ENCODE measurements around the gene CCR3.
"Not testable (repeated sequence)": the region's sequence is repeated elsewhere in the genome, so short reads cannot be mapped to it uniquely, and the experiment has no call there.

CCR3 gene

DNA sequence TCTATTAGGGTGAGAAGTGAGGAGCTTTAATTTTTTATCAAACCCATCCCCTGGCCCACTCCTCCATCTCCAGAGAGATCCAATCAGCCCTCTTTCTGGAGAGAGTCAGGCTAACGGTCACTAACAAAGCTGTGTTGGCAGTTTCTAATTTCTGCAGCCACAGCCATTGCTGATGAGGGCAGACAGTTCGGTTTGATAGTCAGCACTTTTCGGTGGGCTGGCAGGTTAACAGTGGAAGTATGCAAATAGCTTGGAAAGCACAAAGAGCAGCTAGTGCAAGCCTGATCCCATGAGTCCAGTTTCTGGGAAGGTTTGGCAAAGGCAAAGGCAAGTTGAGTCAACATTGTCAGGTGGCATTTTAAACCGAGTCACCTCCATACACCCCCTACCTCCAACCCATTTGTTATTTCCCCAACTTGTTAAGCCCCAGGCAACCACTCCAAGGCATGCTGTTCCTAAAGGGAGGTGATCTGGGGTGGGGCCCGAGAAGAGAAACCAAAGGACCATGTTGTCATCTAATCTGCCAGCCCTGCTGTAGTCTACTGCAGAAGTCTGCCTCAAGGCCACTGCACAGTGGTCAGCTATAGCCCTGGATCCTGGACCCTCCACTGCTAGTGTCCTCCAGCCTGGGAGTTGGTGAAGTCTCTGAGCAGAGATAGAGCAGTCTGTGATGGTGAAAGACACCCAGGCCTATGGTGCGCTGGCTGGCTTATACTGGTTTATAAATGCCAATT, 35.8 kb upstream of the CCR3 start:
- Histone ChIP-seq H3K4me3 (ENCODE audit: extremely low read depth, insufficient read depth, low read length, poor library complexity, severe bottlenecking) (no peak overlapping the region), H3K27ac (ENCODE audit: low read depth, low read length, severe bottlenecking) (no peak overlapping the region), H3K9me3 (ENCODE audit: control insufficient read depth, low read length) (no peaks in the 10 kb centered on the region), H3K36me3 (ENCODE audit: control insufficient read depth, insufficient read depth, low read length) (no peaks in the 10 kb centered on the region), H3K4me1 (ENCODE audit: control insufficient read depth, insufficient read depth, low read length, poor library complexity, severe bottlenecking) (no peaks in the 10 kb centered on the region)
- WGBS, 2 experiments (ENCODE audit: insufficient coverage in 2 of 2): 84 to 94% methylated on average over 4 to 5 of the region's 6 CpGs

DNA sequence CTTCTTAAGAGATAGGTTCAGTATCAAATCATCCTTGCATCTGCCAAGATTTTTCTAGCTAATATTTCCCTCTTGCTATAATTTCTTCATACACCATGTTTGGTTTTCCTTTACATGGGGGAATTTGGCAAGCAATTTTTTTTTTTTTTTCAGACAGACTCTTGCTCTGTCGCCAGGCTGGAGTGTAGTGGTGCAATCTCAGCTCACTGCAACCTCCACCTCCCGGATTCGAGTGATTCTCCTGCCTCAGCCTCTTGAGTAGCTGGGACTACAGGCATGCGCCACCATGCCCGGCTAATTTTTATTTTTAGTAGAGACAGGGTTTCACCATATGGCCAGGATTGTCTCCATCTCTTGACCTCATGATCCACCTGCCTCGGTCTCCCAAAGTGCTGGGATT, 34.7 kb upstream of the CCR3 start:
- H3K9me3 ChIP-seq (ENCODE audit: control insufficient read depth, low read length); H3K4me3 ChIP-seq (ENCODE audit: extremely low read depth, insufficient read depth, low read length, poor library complexity, severe bottlenecking); H3K27ac ChIP-seq (ENCODE audit: low read depth, low read length, severe bottlenecking); H3K4me1 ChIP-seq (ENCODE audit: control insufficient read depth, insufficient read depth, low read length, poor library complexity, severe bottlenecking); H3K36me3 ChIP-seq (ENCODE audit: control insufficient read depth, insufficient read depth, low read length): not testable (repeated sequence)
- 87 to 96% methylated on average over 4 of the region's 6 CpGs for WGBS, 2 experiments (ENCODE audit: insufficient coverage in 2 of 2)

DNA sequence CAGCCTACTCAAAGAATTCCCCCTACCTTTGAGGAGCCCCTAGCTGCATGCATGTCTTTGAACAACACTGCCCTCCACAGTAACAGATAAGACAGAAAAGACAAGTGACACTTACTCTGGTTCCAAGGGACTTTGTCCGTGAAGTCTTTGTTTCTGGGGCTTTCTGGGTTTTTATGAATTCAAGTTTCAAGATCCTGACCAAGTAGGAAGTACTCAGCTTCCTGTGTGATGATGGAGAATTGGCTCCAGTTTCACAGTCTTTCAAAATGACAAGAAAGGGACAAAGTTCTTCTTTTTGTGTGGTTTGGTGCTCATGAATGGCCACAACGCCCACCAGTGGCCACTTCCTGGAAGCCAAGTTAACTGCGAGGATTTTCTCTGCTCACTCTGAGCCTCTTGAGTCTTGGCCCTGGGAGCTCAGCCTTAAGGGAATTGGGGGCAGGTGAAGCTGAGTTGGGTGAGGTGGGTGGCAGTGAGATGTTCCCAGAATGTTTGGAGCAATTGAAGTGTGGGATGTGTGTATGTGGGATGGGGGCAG, 34.0 kb upstream of the CCR3 start, which contains the start of gene CCR1:
TSS of gene CCR1 (minus strand) at position 147 of the 538 bp plus-strand sequence. CDS start 4,000 bp downstream, outside the sequence.
- Histone ChIP-seq H3K36me3 (ENCODE audit: control insufficient read depth, insufficient read depth, low read length) (no peaks in the 10 kb centered on the region), H3K4me1 (ENCODE audit: control insufficient read depth, insufficient read depth, low read length, poor library complexity, severe bottlenecking) (no peaks in the 10 kb centered on the region), H3K27ac (ENCODE audit: low read depth, low read length, severe bottlenecking) (no peak within 1 kb of the TSS), H3K9me3 (ENCODE audit: control insufficient read depth, low read length) (no peaks in the 10 kb centered on the region), H3K4me3 (ENCODE audit: extremely low read depth, insufficient read depth, low read length, poor library complexity, severe bottlenecking) (no peak within 1 kb of the TSS)
- WGBS, 2 experiments (ENCODE audit: insufficient coverage in 2 of 2): 31 to 38% methylated on average over 2 of the region's 3 CpGs

DNA sequence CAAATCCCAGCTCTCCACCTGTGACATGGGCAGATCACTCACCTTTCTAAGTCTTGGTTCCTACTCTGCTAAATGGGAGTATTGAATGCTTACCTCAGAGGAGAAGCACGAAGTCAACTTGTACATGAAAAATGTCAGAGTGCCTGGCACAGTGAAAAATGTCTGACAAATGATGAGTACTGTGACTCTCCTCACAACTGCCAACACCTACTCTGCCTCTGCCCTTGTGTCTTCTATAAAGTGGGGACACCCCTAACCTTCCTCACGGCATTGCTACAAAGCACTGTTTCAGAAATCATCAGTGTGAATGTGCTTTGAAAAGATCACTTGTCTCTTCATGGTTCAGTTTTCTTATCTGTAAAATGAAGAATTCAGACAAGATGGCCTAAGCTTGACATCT, 33.2 kb upstream of the CCR3 start:
- no peaks in the 10 kb centered on the region for H3K4me1 ChIP-seq (ENCODE audit: control insufficient read depth, insufficient read depth, low read length, poor library complexity, severe bottlenecking)
- no peaks in the 10 kb centered on the region for H3K36me3 ChIP-seq (ENCODE audit: control insufficient read depth, insufficient read depth, low read length)
- H3K4me3 ChIP-seq (ENCODE audit: extremely low read depth, insufficient read depth, low read length, poor library complexity, severe bottlenecking): no peak overlapping the region
- H3K27ac ChIP-seq (ENCODE audit: low read depth, low read length, severe bottlenecking): no peak overlapping the region
- WGBS, 2 experiments (ENCODE audit: insufficient coverage in 2 of 2): 67 to 79% methylated on average over 2 of the region's 2 CpGs
- H3K9me3 ChIP-seq (ENCODE audit: control insufficient read depth, low read length): no peaks in the 10 kb centered on the region

DNA sequence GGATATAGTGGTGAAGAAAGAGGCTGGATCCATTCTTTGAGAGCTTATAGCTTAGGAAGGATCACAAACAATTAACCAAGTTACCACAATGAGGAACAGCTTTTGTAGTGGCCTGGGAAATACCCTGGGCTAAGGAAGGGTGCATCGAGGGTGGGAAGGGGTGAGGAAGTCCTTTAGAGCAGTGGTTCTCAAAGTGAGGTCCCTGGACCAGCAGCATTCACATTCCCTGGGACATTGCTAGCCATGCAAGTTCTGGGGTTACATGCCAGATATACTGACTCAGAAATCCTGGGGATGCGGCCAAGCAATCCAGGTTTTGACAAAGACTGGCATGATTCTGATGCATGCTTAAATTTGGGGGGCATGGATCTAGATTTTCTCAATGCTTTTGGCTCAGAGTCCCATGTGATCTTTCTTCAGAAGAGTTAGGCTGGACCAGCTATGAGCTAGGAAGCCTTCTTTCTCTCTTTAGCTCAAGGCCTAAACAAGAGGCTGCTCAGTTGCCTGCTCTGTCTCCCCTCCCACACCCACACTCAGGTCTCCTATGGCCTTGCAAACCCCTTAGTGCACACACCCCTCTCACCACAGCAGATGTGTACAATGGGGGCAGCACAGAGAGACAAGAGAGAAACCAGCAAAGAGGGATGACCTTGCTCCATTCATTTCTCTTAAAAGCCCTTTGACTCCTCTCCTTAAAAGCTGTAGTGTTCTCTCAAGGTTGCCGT, 32.4 kb upstream of the CCR3 start:
- no peaks in the 10 kb centered on the region for H3K9me3 ChIP-seq (ENCODE audit: control insufficient read depth, low read length)
- H3K4me3 ChIP-seq (ENCODE audit: extremely low read depth, insufficient read depth, low read length, poor library complexity, severe bottlenecking): no peak overlapping the region
- WGBS, 2 experiments (ENCODE audit: insufficient coverage in 2 of 2): 88 to 93% methylated on average over 2 of the region's 3 CpGs
- no peaks in the 10 kb centered on the region for H3K4me1 ChIP-seq (ENCODE audit: control insufficient read depth, insufficient read depth, low read length, poor library complexity, severe bottlenecking)
- H3K36me3 ChIP-seq (ENCODE audit: control insufficient read depth, insufficient read depth, low read length): no peaks in the 10 kb centered on the region
- H3K27ac ChIP-seq (ENCODE audit: low read depth, low read length, severe bottlenecking): no peak overlapping the region

DNA sequence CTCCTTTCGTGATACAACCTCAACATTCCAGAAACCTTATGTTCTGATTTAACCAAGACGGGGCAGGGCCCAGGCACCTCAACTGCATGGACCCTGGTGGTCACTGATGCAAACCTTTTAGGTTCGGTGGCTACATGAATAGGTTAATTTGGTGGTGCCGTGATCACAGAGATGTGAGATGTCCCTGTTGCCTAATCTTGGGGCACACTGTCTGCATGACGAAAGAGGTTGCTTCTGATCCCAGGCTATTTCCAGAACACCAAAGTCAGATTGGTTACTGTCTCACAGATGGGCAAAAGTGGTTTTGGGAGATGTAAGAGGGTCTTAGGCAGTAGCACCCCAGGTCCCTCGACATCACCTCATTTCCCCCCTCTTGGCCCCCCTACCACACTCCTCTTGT, 30.2 kb upstream of the CCR3 start:
- 83 to 93% methylated on average over 3 to 6 of the region's 6 CpGs for WGBS, 2 experiments (ENCODE audit: insufficient coverage in 2 of 2)
- Histone ChIP-seq H3K9me3 (ENCODE audit: control insufficient read depth, low read length) (no peaks in the 10 kb centered on the region), H3K36me3 (ENCODE audit: control insufficient read depth, insufficient read depth, low read length) (no peaks in the 10 kb centered on the region), H3K4me1 (ENCODE audit: control insufficient read depth, insufficient read depth, low read length, poor library complexity, severe bottlenecking) (no peaks in the 10 kb centered on the region), H3K4me3 (ENCODE audit: extremely low read depth, insufficient read depth, low read length, poor library complexity, severe bottlenecking) (no peak overlapping the region), H3K27ac (ENCODE audit: low read depth, low read length, severe bottlenecking) (no peak overlapping the region)

DNA sequence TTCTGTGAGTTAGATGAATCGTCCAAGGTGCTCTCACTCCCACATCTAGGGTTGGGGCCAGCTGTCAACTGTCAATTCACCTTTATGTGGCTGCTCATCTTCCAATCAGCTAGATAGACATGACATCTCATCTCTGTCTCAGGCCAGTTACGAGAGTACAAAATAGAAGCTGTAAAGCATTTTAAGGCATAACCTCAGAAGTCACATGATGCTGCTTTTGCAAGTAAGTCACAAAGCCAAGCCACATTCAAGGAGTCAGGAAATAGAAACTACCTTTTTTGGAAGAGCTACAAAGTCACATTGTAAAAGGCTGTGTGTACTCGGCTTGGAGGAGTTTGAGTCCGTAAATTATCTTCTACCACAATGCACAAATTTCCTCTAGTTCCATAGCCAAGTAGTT, 29.1 kb upstream of the CCR3 start:
- H3K36me3 ChIP-seq (ENCODE audit: control insufficient read depth, insufficient read depth, low read length): no peaks in the 10 kb centered on the region
- WGBS, 2 experiments (ENCODE audit: insufficient coverage in 2 of 2): 86 to 100% methylated on average over 4 of the region's 4 CpGs
- H3K4me3 ChIP-seq (ENCODE audit: extremely low read depth, insufficient read depth, low read length, poor library complexity, severe bottlenecking): no peak overlapping the region
- H3K9me3 ChIP-seq (ENCODE audit: control insufficient read depth, low read length): no peaks in the 10 kb centered on the region
- no peaks in the 10 kb centered on the region for H3K4me1 ChIP-seq (ENCODE audit: control insufficient read depth, insufficient read depth, low read length, poor library complexity, severe bottlenecking)
- no peak overlapping the region for H3K27ac ChIP-seq (ENCODE audit: low read depth, low read length, severe bottlenecking)

DNA sequence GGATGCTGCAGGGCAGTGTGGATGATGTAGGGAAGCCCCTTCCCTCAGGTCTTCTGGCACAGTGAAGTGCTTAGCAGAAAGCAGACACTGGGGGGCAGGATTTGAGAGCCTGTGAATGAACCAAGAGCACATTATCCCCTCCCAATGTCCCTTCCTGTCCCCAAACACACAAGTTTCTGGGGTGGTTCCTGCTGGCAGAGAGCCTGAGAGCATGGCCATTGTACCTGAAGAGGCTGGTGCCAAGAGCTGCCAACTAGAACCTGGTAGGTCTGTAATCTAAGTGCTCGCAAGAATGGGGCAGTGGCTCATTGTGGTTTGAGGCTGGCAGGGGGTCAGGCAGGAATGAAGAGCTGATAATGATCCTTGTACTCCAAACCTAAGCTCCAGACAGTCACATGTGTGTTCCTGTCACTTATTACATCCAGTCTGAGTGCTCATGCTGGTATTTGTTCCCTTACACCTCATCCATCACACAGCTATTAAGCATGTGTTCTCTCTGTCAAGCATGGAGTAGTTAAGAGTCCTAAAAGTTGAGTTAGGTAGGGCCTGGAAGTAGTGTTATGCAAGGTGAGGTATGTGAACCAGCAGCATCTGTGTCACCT, 27.4 kb upstream of the CCR3 start:
- Histone ChIP-seq H3K36me3 (ENCODE audit: control insufficient read depth, insufficient read depth, low read length) (no peaks in the 10 kb centered on the region), H3K27ac (ENCODE audit: low read depth, low read length, severe bottlenecking) (no peak overlapping the region), H3K4me1 (ENCODE audit: control insufficient read depth, insufficient read depth, low read length, poor library complexity, severe bottlenecking) (no peaks in the 10 kb centered on the region), H3K4me3 (ENCODE audit: extremely low read depth, insufficient read depth, low read length, poor library complexity, severe bottlenecking) (no peak overlapping the region), H3K9me3 (ENCODE audit: control insufficient read depth, low read length) (no peaks in the 10 kb centered on the region)
- 89 to 100% methylated on average over 1 of the region's 1 CpG for WGBS, 2 experiments (ENCODE audit: insufficient coverage in 2 of 2)

DNA sequence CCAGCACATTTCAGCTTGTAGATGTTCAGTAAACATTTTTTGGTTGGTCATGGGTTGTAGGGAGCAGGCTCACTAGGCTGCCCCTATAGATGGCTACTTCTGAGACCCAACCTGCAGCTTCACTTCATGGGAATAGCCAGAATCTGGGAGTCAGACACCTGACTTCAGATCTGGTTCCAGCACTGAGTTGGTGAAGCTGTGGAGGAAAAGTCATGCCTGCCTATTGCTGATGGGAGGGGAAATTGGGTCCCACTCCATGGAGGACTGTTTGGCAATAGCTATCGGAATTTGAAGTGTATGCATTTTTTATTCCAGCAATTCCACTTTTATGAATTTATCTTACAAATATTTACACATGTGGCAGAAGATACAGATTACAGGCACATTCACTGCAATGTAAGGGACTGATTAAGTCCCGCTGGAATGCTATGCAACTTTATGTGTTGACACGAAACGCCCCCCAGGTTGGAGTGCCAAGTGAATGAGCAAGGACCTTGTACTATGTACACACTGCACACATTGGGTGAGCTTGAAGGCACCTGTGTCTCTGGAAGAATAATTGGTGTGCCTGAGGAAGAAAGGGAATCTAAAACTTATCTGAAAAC, 26.3 kb upstream of the CCR3 start:
- no peaks in the 10 kb centered on the region for H3K9me3 ChIP-seq (ENCODE audit: control insufficient read depth, low read length)
- H3K27ac ChIP-seq (ENCODE audit: low read depth, low read length, severe bottlenecking): no peak overlapping the region
- 83 to 95% methylated on average over 3 of the region's 4 CpGs for WGBS, 2 experiments (ENCODE audit: insufficient coverage in 2 of 2)
- H3K36me3 ChIP-seq (ENCODE audit: control insufficient read depth, insufficient read depth, low read length): no peaks in the 10 kb centered on the region
- H3K4me3 ChIP-seq (ENCODE audit: extremely low read depth, insufficient read depth, low read length, poor library complexity, severe bottlenecking): no peak overlapping the region
- no peaks in the 10 kb centered on the region for H3K4me1 ChIP-seq (ENCODE audit: control insufficient read depth, insufficient read depth, low read length, poor library complexity, severe bottlenecking)

DNA sequence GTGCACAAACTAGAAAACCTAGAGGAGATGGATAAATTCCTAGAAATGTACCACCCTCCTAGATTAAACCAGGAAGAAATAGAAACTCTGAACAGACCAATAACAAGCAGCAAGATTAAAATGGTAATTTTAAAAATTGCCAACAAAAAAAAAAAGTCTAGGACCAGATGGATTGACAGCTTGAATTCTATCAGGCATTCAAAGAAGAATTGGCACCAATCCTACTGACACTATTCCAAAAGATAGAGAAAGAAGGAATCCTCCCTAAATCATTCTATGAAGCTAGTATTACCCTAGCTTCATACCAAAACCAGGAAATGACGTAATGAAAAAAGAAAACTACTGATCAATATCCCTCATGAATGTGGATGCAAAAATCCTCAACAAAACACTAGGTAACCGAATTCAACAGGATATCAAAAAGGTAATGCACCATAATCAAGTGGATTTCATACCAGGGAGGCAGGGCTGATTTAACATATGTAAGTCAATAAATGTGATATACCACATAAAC, 24.0 kb upstream of the CCR3 start:
- no CpG with 5 or more reads among the region's 2 CpGs for WGBS, 2 experiments (ENCODE audit: insufficient coverage in 2 of 2)
- no peak overlapping the region for H3K4me3 ChIP-seq (ENCODE audit: extremely low read depth, insufficient read depth, low read length, poor library complexity, severe bottlenecking)
- H3K9me3 ChIP-seq (ENCODE audit: control insufficient read depth, low read length): no peaks in the 10 kb centered on the region
- no peaks in the 10 kb centered on the region for H3K36me3 ChIP-seq (ENCODE audit: control insufficient read depth, insufficient read depth, low read length)
- H3K27ac ChIP-seq (ENCODE audit: low read depth, low read length, severe bottlenecking): no peak overlapping the region
- no peaks in the 10 kb centered on the region for H3K4me1 ChIP-seq (ENCODE audit: control insufficient read depth, insufficient read depth, low read length, poor library complexity, severe bottlenecking)
